Stimulated activated CD8-positive, alpha-beta memory T cell treated with anti-CD3 and anti-CD28 coated beads, Interleukin-2, amount 100 ng/mL, for 48 hours (primary cell): ENCODE results near the gene IPP.
"Not testable (repeated sequence)": the region's sequence is repeated elsewhere in the genome, so short reads cannot be mapped to it uniquely, and the experiment has no call there.

Source experiments
- DNase-seq, 2 donors: peaks; one replicate each; pipeline ENCODE4 v3.0.0-alpha.2; 2020; ENCODE audit warnings: low read depth in 2 of 2

The IPP gene

GRCh38 chr1:45684402-45684801 lies 66.1 kb downstream of the IPP start:
- no peak for DNase-seq

- no peak for DNase-seq
Observed at GRCh38 chr1:45682942-45683341, 67.5 kb downstream of the IPP start.

- DNase-seq = no peak
Observed at GRCh38 chr1:45679123-45679522, 71.3 kb downstream of the IPP start.

- no peak for DNase-seq
Observed at GRCh38 chr1:45678489-45678888, 72.0 kb downstream of the IPP start.

- DNase-seq = no peak
Observed at GRCh38 chr1:45677751-45678245, 72.7 kb downstream of the IPP start.

GRCh38 chr1:45676553-45676952 lies 73.9 kb downstream of the IPP start:
- DNase-seq = not testable (repeated sequence)

GRCh38 chr1:45674478-45674877 lies 76.0 kb downstream of the IPP start:
- no peak for DNase-seq

- DNase-seq = no peak
Observed at GRCh38 chr1:45673956-45674355, 76.5 kb downstream of the IPP start.

- no peak for DNase-seq
Observed at GRCh38 chr1:45669859-45670655, 80.4 kb downstream of the IPP start.

- DNase-seq = no peak
Observed at GRCh38 chr1:45669379-45669778, 81.1 kb downstream of the IPP start.

- no peak for DNase-seq
Observed at GRCh38 chr1:45668526-45668925, 81.9 kb downstream of the IPP start.

- DNase-seq = no peak
Observed at GRCh38 chr1:45667321-45668111, 82.9 kb downstream of the IPP start.

- no peak for DNase-seq
Observed at GRCh38 chr1:45666836-45667235, 83.6 kb downstream of the IPP start.

GRCh38 chr1:45660336-45660735 lies 90.1 kb downstream of the IPP start:
- no peak for DNase-seq

- no peak for DNase-seq
Observed at GRCh38 chr1:45659222-45659621, 91.2 kb downstream of the IPP start.

- DNase-seq = no peak
Observed at GRCh38 chr1:45658171-45658570, 92.3 kb downstream of the IPP start.

GRCh38 chr1:45656573-45657226 lies 93.8 kb downstream of the IPP start:
- DNase-seq = no peak

- no peak for DNase-seq
Observed at GRCh38 chr1:45654540-45655280, 95.7 kb downstream of the IPP start.
